GM12873 (cell line): Measurements from ENCODE around the gene OR5K1.

ENCODE experiments used
- TF ChIP-seq, protein P1 (sequence below): IDR thresholded peaks from 2 replicates; pipeline ENCODE4 v1.5.1; 2012; ENCODE audit warnings: low read depth, mild to moderate bottlenecking, moderate library complexity, low read length, control low read depth; ENCODE audit not compliant: insufficient read depth; ENCODE audit errors: missing control alignments

The OR5K1 gene

DNA sequence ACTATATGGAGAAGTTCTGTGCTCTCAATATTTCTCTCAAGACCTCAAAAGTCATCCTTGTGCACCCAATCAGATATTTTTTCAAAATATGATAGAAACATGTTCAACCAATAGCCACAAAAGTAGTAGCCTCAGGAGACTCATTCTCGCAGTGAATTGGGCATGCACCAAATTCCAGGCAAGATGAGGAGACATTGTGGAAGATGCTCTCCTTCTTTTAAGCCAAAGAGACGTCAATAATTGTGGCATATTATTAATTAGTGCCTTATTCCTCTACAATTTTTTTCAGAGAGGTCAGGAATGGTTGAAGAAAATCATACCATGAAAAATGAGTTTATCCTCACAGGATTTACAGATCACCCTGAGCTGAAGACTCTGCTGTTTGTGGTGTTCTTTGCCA, 34.4 kb downstream of the OR5K1 start, which contains the start of gene OR5K2:
OR5K2 (plus strand) TSS at position 301 of the 400 bp plus-strand sequence; CDS start at position 301, 0 bp downstream.
- TF ChIP-seq, protein P1, sequence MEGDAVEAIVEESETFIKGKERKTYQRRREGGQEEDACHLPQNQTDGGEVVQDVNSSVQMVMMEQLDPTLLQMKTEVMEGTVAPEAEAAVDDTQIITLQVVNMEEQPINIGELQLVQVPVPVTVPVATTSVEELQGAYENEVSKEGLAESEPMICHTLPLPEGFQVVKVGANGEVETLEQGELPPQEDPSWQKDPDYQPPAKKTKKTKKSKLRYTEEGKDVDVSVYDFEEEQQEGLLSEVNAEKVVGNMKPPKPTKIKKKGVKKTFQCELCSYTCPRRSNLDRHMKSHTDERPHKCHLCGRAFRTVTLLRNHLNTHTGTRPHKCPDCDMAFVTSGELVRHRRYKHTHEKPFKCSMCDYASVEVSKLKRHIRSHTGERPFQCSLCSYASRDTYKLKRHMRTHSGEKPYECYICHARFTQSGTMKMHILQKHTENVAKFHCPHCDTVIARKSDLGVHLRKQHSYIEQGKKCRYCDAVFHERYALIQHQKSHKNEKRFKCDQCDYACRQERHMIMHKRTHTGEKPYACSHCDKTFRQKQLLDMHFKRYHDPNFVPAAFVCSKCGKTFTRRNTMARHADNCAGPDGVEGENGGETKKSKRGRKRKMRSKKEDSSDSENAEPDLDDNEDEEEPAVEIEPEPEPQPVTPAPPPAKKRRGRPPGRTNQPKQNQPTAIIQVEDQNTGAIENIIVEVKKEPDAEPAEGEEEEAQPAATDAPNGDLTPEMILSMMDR, result no peak

DNA sequence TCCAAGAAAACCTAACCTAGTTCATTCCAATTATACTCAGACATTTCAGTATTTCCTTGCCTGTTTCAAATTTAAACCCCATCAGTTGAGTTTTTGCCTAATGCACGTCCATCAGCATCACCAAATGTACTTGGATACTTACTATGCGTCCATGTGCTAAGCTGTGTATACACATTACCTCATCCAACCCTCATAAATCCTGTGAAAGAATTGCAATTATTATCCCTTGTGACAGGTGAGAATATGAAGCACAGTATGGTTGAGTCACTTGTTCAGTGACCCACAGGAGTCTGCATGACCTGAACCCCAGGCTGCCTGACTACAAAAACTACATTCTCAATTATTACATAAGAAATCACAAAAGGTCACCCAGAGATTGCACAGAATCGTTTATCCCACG, 37.0 kb downstream of the OR5K1 start:
- TF ChIP-seq, protein P1, result no peak

DNA sequence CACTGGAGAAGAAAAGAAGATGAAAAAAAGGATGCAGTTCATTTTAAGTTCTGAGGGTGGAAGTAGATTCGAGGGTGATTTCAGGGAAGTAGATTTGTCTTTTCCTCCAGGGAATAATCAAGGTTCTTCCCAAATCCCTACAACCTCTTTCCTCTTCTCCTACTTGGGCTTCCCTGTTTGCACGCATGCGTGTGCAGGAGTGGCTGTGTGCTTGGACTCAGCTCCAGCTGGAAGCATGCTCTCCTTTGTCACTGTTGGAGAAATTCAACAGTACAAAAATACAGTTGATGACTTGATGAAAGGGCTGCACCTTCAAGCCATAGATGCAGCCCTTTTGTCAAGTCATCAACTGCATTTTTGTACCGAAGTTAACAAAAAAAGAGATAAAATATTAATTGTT, 38.3 kb downstream of the OR5K1 start:
- TF ChIP-seq, protein P1, result no peak

DNA sequence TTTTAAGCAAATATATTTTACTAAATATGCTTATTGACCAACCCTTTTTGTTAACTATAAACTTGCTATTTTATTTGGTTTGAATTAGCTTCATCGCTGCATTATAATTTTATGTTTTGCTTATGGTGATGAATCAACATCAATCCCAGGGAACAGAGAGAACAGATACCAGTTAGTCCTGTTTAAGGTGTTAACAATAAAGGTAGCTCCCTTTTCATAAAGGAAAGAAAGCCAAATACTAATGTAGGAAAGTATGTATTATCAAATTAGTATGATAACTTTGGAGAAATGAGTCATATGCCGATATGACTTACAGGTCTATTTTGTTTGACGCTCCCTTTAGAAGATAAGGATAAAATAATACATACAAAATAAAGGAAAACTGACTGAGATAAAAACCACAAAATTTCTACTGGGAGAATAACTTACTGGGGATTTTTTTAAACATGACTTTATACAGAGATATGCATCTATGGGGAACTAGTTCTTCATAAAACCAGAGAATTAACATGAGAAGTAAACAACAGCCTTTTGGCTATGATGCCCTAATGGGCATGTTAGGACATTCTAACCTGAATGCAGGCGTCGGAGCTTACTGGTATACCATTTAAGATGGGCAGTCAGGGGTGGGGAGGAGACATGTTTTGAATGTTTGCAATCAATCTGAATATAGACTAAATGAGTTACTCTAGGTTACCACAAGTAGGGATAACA, 39.0 kb downstream of the OR5K1 start:
- TF ChIP-seq, protein P1, result no peak

DNA sequence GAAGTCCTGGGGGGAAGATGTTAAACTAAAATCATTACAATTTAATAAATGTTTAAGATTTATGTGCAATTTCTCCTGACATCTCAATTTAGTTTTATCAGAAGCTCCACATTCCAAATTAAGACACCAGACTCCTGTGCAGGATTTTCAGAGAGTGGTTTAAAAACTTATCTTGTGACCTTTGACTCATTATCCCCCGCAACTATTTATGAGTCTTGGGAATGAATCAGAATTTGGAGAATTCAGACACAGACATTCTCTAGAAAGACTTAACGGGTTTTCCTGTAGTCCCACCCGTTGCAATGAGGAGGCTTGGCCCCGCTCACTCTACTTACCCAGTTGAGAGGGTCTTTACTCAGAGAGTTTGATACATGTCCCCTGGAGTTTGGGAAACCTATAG, 41.5 kb downstream of the OR5K1 start:
- TF ChIP-seq, protein P1, result no peak

DNA sequence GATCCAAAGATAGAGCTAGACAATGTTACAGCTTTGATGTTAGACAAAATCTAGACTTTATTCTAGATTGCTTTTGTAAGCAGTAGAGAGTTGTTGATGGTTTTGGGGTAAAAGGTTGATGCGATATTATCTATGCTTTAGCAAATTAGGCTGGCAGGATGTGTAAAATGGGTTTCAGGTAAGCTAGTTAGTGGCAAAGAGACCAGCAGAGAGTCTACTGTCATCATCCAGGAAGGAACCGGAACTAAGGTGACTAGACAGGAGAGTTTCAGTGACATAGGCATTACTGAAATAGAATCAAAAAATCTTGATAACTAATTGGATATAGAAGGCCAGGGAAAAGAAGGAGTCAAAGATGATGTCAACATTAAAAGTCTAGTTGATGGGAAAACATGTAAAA, 45.6 kb downstream of the OR5K1 start:
- TF ChIP-seq, protein P1, result no peak

DNA sequence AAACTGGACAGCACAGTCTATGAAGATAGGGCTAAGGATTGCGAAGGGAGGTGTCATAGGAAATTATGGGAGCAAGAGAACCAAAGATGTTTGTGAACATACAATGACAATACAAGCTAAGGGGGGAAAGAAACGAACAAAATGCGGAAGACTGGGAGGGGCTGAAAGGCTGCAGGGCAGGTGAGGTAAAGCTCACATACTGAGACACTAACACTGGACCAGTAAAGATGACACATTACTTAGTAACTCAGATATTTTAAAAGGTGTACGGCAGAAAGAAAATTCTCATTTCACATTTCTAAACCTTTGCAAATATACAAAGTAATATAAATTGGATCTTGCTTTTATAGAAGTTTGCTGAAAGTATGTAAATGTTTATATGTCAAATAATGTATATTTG, 49.6 kb downstream of the OR5K1 start:
- TF ChIP-seq, protein P1, result no peak

DNA sequence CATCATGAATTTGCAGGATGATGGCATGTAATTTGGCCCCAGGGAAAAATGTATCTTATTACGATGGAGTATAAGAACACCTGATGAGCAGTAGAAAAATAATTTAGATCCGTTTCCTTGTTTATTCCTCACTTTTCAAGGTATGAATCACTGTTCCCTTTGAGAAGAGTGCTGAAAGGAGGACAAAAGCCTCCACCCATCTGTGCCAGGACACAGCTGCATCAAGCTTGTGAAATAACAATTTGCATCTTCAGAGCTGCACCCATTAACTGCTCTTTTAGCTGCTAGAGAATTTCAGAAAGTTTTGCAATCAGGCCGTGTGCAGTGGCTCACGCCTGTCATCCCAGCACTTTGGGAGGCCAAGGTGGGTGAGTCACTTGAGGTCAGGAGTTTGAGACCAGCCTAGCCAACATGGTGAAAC, 50.1 kb downstream of the OR5K1 start:
- TF ChIP-seq, protein P1, result no peak
